GM18867 (cell line): ENCODE data around the gene MRPL43.
"Not testable (repeated sequence)": the region's sequence is repeated elsewhere in the genome, so short reads cannot be mapped to it uniquely, and the experiment has no call there.

Experiments used
- ATAC-seq: cut with Tn5 transposase; IDR thresholded peaks from one replicate; pipeline ENCODE4 v1.9.1; 2021; ENCODE audit warnings: mild to moderate bottlenecking, moderate library complexity; ENCODE audit not compliant: unreplicated experiment

The MRPL43 gene

GRCh38 chr10:100986952-100987684 is at the start of gene MRPL43, which contains the start of gene TWNK:
TSS of gene MRPL43 (minus strand) at chr10:100987497. CDS start at chr10:100987443, 54 bp downstream.
TSS of gene TWNK (plus strand) at chr10:100987543. CDS start at chr10:100988211, 668 bp downstream.
- peak; percentile 78 for ATAC-seq

GRCh38 chr10:101036726-101037125 is 49.4 kb upstream of the MRPL43 start:
- no peak for ATAC-seq

- no peak for ATAC-seq
These were observed 48.8 kb upstream of the MRPL43 start for GRCh38 chr10:101035916-101036702.

- no peak for ATAC-seq
These were observed 48.0 kb upstream of the MRPL43 start for GRCh38 chr10:101035314-101035713.

GRCh38 chr10:101034404-101034803 is 47.1 kb upstream of the MRPL43 start:
- not testable (repeated sequence) for ATAC-seq

- ATAC-seq = no peak
These were observed 46.0 kb upstream of the MRPL43 start for GRCh38 chr10:101033276-101033675.

- no peak for ATAC-seq
These were observed 45.4 kb upstream of the MRPL43 start for GRCh38 chr10:101032637-101033224.

- peak; percentile 38 for ATAC-seq
These were observed 44.7 kb upstream of the MRPL43 start for GRCh38 chr10:101031796-101032636.

- ATAC-seq = peak; percentile 95
These were observed 44.0 kb upstream of the MRPL43 start, which contains the start of the genes PDZD7 and SFXN3 for GRCh38 chr10:101031128-101031795. TSS of gene PDZD7 (minus strand) at chr10:101031129. CDS start at chr10:101030219, 910 bp downstream. TSS of gene SFXN3 (plus strand) at chr10:101031234. CDS start at chr10:101034695, 3,461 bp downstream.

- no peak for ATAC-seq
These were observed 43.3 kb upstream of the MRPL43 start for GRCh38 chr10:101030496-101031127.

GRCh38 chr10:101029520-101030295 is 42.4 kb upstream of the MRPL43 start:
- no peak for ATAC-seq

- no peak for ATAC-seq
These were observed 41.4 kb upstream of the MRPL43 start for GRCh38 chr10:101028446-101029337.

GRCh38 chr10:101027106-101027720 is 39.9 kb upstream of the MRPL43 start:
- no peak for ATAC-seq

- ATAC-seq = no peak
These were observed 35.8 kb upstream of the MRPL43 start for GRCh38 chr10:101022967-101023705.

- ATAC-seq = no peak
These were observed 34.5 kb upstream of the MRPL43 start for GRCh38 chr10:101021692-101022251.

GRCh38 chr10:101021239-101021638 is 33.9 kb upstream of the MRPL43 start:
- no peak for ATAC-seq
